Transverse colon (tissue), 4 donors: ENCODE results near the gene C4orf46.

Experiments
- CTCF ChIP-seq, 5 experiments: fragments of 200-600 bp in 3 of 5; fragments of 450-650 bp in 2 of 5; sonication (generic) in 3 of 5; IDR thresholded peaks; 1 replicate in 2 of 5; 2 replicates in 3 of 5; pipeline ENCODE4 v1.5.1; 2016 to 2017; ENCODE audit warnings: antibody characterized with exemption in 5 of 5, inconsistent platforms in 3 of 5, mild to moderate bottlenecking in 2 of 5, moderate library complexity in 1 of 5
- EP300 ChIP-seq: sonication (generic); formaldehyde crosslinking; IDR thresholded peaks from one replicate; pipeline ENCODE4 v1.6.1; 2017; ENCODE audit warnings: antibody characterized with exemption, low read depth
- POLR2A ChIP-seq: fragments of 450-650 bp; IDR thresholded peaks from one replicate; pipeline ENCODE4 v1.6.1; 2016; ENCODE audit warnings: antibody characterized with exemption, mild to moderate bottlenecking, moderate library complexity
- POLR2AphosphoS5 ChIP-seq, 3 donors: sonication (generic); formaldehyde crosslinking; IDR thresholded peaks; one replicate each; pipeline ENCODE4 v1.6.1; 2016; ENCODE audit warnings: antibody characterized with exemption in 3 of 3

DNA sequence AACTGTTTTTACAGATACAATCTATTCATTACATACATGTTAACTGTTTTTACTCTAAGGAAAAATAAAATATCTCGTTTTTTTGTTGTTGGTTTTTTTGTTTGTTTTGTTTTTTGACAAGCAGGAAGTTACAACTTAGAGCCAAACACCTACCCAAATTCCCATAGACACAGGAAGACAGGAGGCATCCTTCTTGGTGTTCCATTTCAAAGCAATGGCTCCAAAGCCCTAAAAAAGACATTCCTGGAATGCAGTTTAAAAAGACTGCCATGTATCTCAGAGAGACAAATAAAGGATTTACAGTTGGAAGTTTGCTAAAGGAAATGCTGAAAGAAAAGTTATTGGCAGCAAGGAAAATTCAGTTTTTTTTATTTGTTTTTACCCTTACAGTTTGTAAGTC is 17.1 kb upstream of the C4orf46 start:
- no peak for TF ChIP-seq CTCF (IDR thresholded peaks at IDR 0.05)
- TF ChIP-seq POLR2A, result no peak
- TF ChIP-seq EP300, result no peak
- no peak for TF ChIP-seq POLR2AphosphoS5 (IDR thresholded peaks at IDR 0.05)
